ENCODE measurements around the gene CD44. TPM values are rescaled to one million over a fixed set of nuclear protein-coding genes. Genes with fewer than 3 reads are reported as not detected.
"Not testable (repeated sequence)": the region's sequence is repeated elsewhere in the genome, so short reads cannot be mapped to it uniquely, and the experiment has no call there.

The CD44 gene
- total RNA-seq, 1 experiment from 2014 or later = 61.4 TPM

GRCh38 chr11:35223371-35223796, 84.4 kb downstream of the CD44 start:
- H3K27me3 Mint-ChIP-seq (ENCODE audit: insufficient read depth, unreplicated experiment) = no peaks in the 10 kb centered on the region
- Histone ChIP-seq H3K36me3 (ENCODE audit: control insufficient read depth, insufficient read depth, low read length) (no peaks in the 10 kb centered on the region), H3K4me3 (ENCODE audit: low read depth, low read length) (no peak overlapping the region), H3K27me3 (replicated peaks; ENCODE audit: control insufficient read depth, insufficient read depth, low read length) (no peaks in the 10 kb centered on the region), H3K4me1 (no peaks in the 10 kb centered on the region), H3K9me3 (no peaks in the 10 kb centered on the region)
- no peaks in the 10 kb centered on the region for H3K4me1 Mint-ChIP-seq (ENCODE audit: low read depth, unreplicated experiment)
- POLR2A ChIA-PET = no interaction called here
- H3K27ac Mint-ChIP-seq (ENCODE audit: unreplicated experiment) = no peak overlapping the region
- no TSS peak for BruUV-seq (replicated peaks)
- no peaks in the 10 kb centered on the region for H3K36me3 Mint-ChIP-seq (ENCODE audit: insufficient read depth, unreplicated experiment)
- intact Hi-C loops (cut with micrococcal nuclease; ENCODE audit: unreplicated experiment) = no loop called here
- DNase-seq = no peak
- no peaks in the 10 kb centered on the region for H3K9me3 Mint-ChIP-seq (ENCODE audit: unreplicated experiment)
- CTCF ChIA-PET = no interaction called here
- TF ChIP-seq CTCF (IDR thresholded peaks at IDR 0.05; ENCODE audit: insufficient read depth in 1 of 2, low read depth in 1 of 2, low read length in 1 of 2, severe bottlenecking in 1 of 2, unreplicated experiment in 1 of 2) = no peak
- no peak overlapping the region for H3K4me3 Mint-ChIP-seq (ENCODE audit: unreplicated experiment)

- no peaks in the 10 kb centered on the region for H3K9me3 Mint-ChIP-seq (ENCODE audit: unreplicated experiment)
- intact Hi-C loops (cut with micrococcal nuclease; ENCODE audit: unreplicated experiment) = no loop called here
- no peak overlapping the region for H3K27ac Mint-ChIP-seq (ENCODE audit: unreplicated experiment)
- Histone ChIP-seq H3K27me3 (replicated peaks; ENCODE audit: control insufficient read depth, insufficient read depth, low read length) (no peaks in the 10 kb centered on the region), H3K4me3 (ENCODE audit: low read depth, low read length) (no peak overlapping the region), H3K9me3 (no peaks in the 10 kb centered on the region), H3K36me3 (ENCODE audit: control insufficient read depth, insufficient read depth, low read length) (no peaks in the 10 kb centered on the region), H3K4me1 (no peaks in the 10 kb centered on the region)
- no peaks in the 10 kb centered on the region for H3K4me1 Mint-ChIP-seq (ENCODE audit: low read depth, unreplicated experiment)
- ChIA-PET POLR2A (no interaction called here), CTCF (no interaction called here)
- BruUV-seq (replicated peaks) = no TSS peak
- no peak for DNase-seq
- H3K4me3 Mint-ChIP-seq (ENCODE audit: unreplicated experiment) = no peak overlapping the region
- no peak for TF ChIP-seq CTCF (IDR thresholded peaks at IDR 0.05; ENCODE audit: insufficient read depth in 1 of 2, low read depth in 1 of 2, low read length in 1 of 2, severe bottlenecking in 1 of 2, unreplicated experiment in 1 of 2)
- no peaks in the 10 kb centered on the region for H3K36me3 Mint-ChIP-seq (ENCODE audit: insufficient read depth, unreplicated experiment)
- no peaks in the 10 kb centered on the region for H3K27me3 Mint-ChIP-seq (ENCODE audit: insufficient read depth, unreplicated experiment)
Measured at GRCh38 chr11:35223991-35224390, 85.0 kb downstream of the CD44 start.

GRCh38 chr11:35225946-35226520, 87.1 kb downstream of the CD44 start:
- H3K4me3 Mint-ChIP-seq (ENCODE audit: unreplicated experiment) = no peak overlapping the region
- ChIA-PET POLR2A (no interaction called here), CTCF (no interaction called here)
- no peaks in the 10 kb centered on the region for H3K27me3 Mint-ChIP-seq (ENCODE audit: insufficient read depth, unreplicated experiment)
- no peaks in the 10 kb centered on the region for H3K4me1 Mint-ChIP-seq (ENCODE audit: low read depth, unreplicated experiment)
- BruUV-seq (replicated peaks) = no TSS peak
- Histone ChIP-seq H3K27me3 (replicated peaks; ENCODE audit: control insufficient read depth, insufficient read depth, low read length) (no peaks in the 10 kb centered on the region), H3K4me1 (no peaks in the 10 kb centered on the region), H3K9me3 (no peaks in the 10 kb centered on the region), H3K4me3 (ENCODE audit: low read depth, low read length) (no peak overlapping the region), H3K36me3 (ENCODE audit: control insufficient read depth, insufficient read depth, low read length) (no peaks in the 10 kb centered on the region)
- H3K36me3 Mint-ChIP-seq (ENCODE audit: insufficient read depth, unreplicated experiment) = no peaks in the 10 kb centered on the region
- intact Hi-C loops (cut with micrococcal nuclease; ENCODE audit: unreplicated experiment) = no loop called here
- TF ChIP-seq CTCF (IDR thresholded peaks at IDR 0.05; ENCODE audit: insufficient read depth in 1 of 2, low read depth in 1 of 2, low read length in 1 of 2, severe bottlenecking in 1 of 2, unreplicated experiment in 1 of 2) = no peak
- no peak for DNase-seq
- H3K27ac Mint-ChIP-seq (ENCODE audit: unreplicated experiment) = no peak overlapping the region
- H3K9me3 Mint-ChIP-seq (ENCODE audit: unreplicated experiment) = no peaks in the 10 kb centered on the region

GRCh38 chr11:35226756-35227155, 87.8 kb downstream of the CD44 start:
- H3K27me3 Mint-ChIP-seq (ENCODE audit: insufficient read depth, unreplicated experiment); H3K4me1 Mint-ChIP-seq (ENCODE audit: low read depth, unreplicated experiment); DNase-seq; POLR2A ChIA-PET; CTCF ChIA-PET; H3K9me3 Mint-ChIP-seq (ENCODE audit: unreplicated experiment); BruUV-seq (replicated peaks); H3K27me3 ChIP-seq (replicated peaks; ENCODE audit: control insufficient read depth, insufficient read depth, low read length); H3K9me3 ChIP-seq; H3K36me3 Mint-ChIP-seq (ENCODE audit: insufficient read depth, unreplicated experiment); H3K4me1 ChIP-seq; H3K27ac Mint-ChIP-seq (ENCODE audit: unreplicated experiment); H3K4me3 ChIP-seq (ENCODE audit: low read depth, low read length); H3K4me3 Mint-ChIP-seq (ENCODE audit: unreplicated experiment); intact Hi-C loops (cut with micrococcal nuclease; ENCODE audit: unreplicated experiment); H3K36me3 ChIP-seq (ENCODE audit: control insufficient read depth, insufficient read depth, low read length): not testable (repeated sequence)

Data from Caco-2 (cell line).